ENCODE measurements around the gene TNFRSF21. TPM values are rescaled to one million over a fixed set of nuclear protein-coding genes. Genes with fewer than 3 reads are reported as not detected.
A peak's percentile ranks its signal among the peaks of the same experiment; 100 is the strongest.

The TNFRSF21 gene
- polyA plus RNA-seq, 3 donors = 0.43 to 0.86 (median 0.58) TPM

- Histone ChIP-seq H2AFZ (ENCODE audit: insufficient read depth, low read depth, low read length, poor library complexity, severe bottlenecking) (no peak overlapping the region), H3K27me3 (ENCODE audit: control insufficient read depth in 2 of 2, insufficient read depth in 2 of 2, low read length in 2 of 2) (no peaks in the 10 kb centered on the region), H3K4me1 (ENCODE audit: control insufficient read depth in 1 of 2, insufficient read depth in 2 of 2, low read length in 2 of 2) (peaks cover 42 to 52% of the 10 kb centered on the region in 2 donors), H3K4me2 (replicated peaks; ENCODE audit: extremely low read depth, low read length, poor library complexity, severe bottlenecking) (no peak overlapping the region), H3K9me3 (replicated peaks in 1 of 2; ENCODE audit: control insufficient read depth in 1 of 2, insufficient read depth in 1 of 2, low read length in 2 of 2) (no peaks in the 10 kb centered on the region), H3K36me3 (replicated peaks in 1 of 2; ENCODE audit: control insufficient read depth in 1 of 2, insufficient read depth in 2 of 2, low read length in 2 of 2) (no peaks in the 10 kb centered on the region), H3K79me2 (ENCODE audit: insufficient read depth, low read length) (no peaks in the 10 kb centered on the region), H3K27ac (ENCODE audit: low read depth in 1 of 2, low read length in 2 of 2) (no peak overlapping the region), H3K9ac (ENCODE audit: insufficient read depth, low read length, poor library complexity, severe bottlenecking) (no peak overlapping the region), H4K20me1 (ENCODE audit: insufficient read depth, low read length) (no peaks in the 10 kb centered on the region), H3K4me3 (replicated peaks in 1 of 3; ENCODE audit: low read depth in 2 of 3, low read length in 3 of 3) (no peak overlapping the region)
- TF ChIP-seq CTCF (IDR thresholded peaks at IDR 0.05) = no peak
- H3K9me3 Mint-ChIP-seq = no peaks in the 10 kb centered on the region
- H3K36me3 Mint-ChIP-seq = no peaks in the 10 kb centered on the region
- H3K4me3 Mint-ChIP-seq = no peak overlapping the region
- no peak overlapping the region for H3K27ac Mint-ChIP-seq
- H3K27me3 Mint-ChIP-seq (ENCODE audit: low read depth in 3 of 3) = peaks cover 0 to 1% (median 0%) of the 10 kb centered on the region in 3 donors
- no peak for DNase-seq
- 100% methylated on average over 2 of the region's 6 CpGs for WGBS (ENCODE audit: insufficient coverage)
- peaks cover 54% of the 10 kb centered on the region for H3K4me1 Mint-ChIP-seq
- intact Hi-C loops (cut with micrococcal nuclease) = no loop called here
These were observed 48.9 kb upstream of the TNFRSF21 start for GRCh38 chr6:47358440-47359225.

- intact Hi-C loops (cut with micrococcal nuclease) = no loop called here
- H2AFZ ChIP-seq (ENCODE audit: insufficient read depth, low read depth, low read length, poor library complexity, severe bottlenecking) = no peak overlapping the region
- no peaks in the 10 kb centered on the region for H3K36me3 ChIP-seq (replicated peaks in 1 of 2; ENCODE audit: control insufficient read depth in 1 of 2, insufficient read depth in 2 of 2, low read length in 2 of 2)
- no peaks in the 10 kb centered on the region for H3K36me3 Mint-ChIP-seq
- no peak overlapping the region for H3K4me2 ChIP-seq (replicated peaks; ENCODE audit: extremely low read depth, low read length, poor library complexity, severe bottlenecking)
- H3K4me1 ChIP-seq (ENCODE audit: control insufficient read depth in 1 of 2, insufficient read depth in 2 of 2, low read length in 2 of 2) = peaks cover 50 to 60% of the 10 kb centered on the region in 2 donors
- H3K79me2 ChIP-seq (ENCODE audit: insufficient read depth, low read length) = no peaks in the 10 kb centered on the region
- peaks cover 62% of the 10 kb centered on the region for H3K4me1 Mint-ChIP-seq
- TF ChIP-seq CTCF (IDR thresholded peaks at IDR 0.05) = no peak
- no peaks in the 10 kb centered on the region for H3K9me3 Mint-ChIP-seq
- H3K27me3 Mint-ChIP-seq (ENCODE audit: low read depth in 3 of 3) = peaks cover 0 to 1% (median 0%) of the 10 kb centered on the region in 3 donors
- no peak overlapping the region for H3K4me3 Mint-ChIP-seq
- H3K4me3 ChIP-seq (replicated peaks in 1 of 3; ENCODE audit: low read depth in 2 of 3, low read length in 3 of 3) = no peak overlapping the region
- peak in 1 of 3 donors; percentile 14 for DNase-seq
- peak overlapping the region in 2 of 7 donors; percentile 14 to 74 for H3K27ac Mint-ChIP-seq
- no peak overlapping the region for H3K9ac ChIP-seq (ENCODE audit: insufficient read depth, low read length, poor library complexity, severe bottlenecking)
- no peaks in the 10 kb centered on the region for H4K20me1 ChIP-seq (ENCODE audit: insufficient read depth, low read length)
- H3K9me3 ChIP-seq (replicated peaks in 1 of 2; ENCODE audit: control insufficient read depth in 1 of 2, insufficient read depth in 1 of 2, low read length in 2 of 2) = no peaks in the 10 kb centered on the region
- WGBS (ENCODE audit: insufficient coverage) = no CpG with 5 or more reads among the region's 2 CpGs
- H3K27me3 ChIP-seq (ENCODE audit: control insufficient read depth in 2 of 2, insufficient read depth in 2 of 2, low read length in 2 of 2) = no peaks in the 10 kb centered on the region
- H3K27ac ChIP-seq (ENCODE audit: low read depth in 1 of 2, low read length in 2 of 2) = no peak overlapping the region
These were observed 48.1 kb upstream of the TNFRSF21 start for GRCh38 chr6:47357827-47358226.
